Fibroblast of villous mesenchyme (primary cell): ENCODE measurements around the gene VOPP1. TPM values are rescaled to one million over a fixed set of nuclear protein-coding genes. Genes with fewer than 3 reads are reported as not detected.

Experiments used
- DNase-seq: peaks from one replicate; pipeline ENCODE4 v3.0.0-alpha.2; 2010; ENCODE audit warnings: low read depth
- H3K4me3 ChIP-seq: 2 replicates; pipeline ENCODE4 v1.5.1; 2011; ENCODE audit warnings: low read depth, mild to moderate bottlenecking, low read length
- CTCF ChIP-seq: IDR thresholded peaks from 2 replicates; pipeline ENCODE4 v1.5.1; 2012; ENCODE audit warnings: low read depth, mild to moderate bottlenecking, low read length; ENCODE audit not compliant: insufficient read depth
- total RNA-seq: library from RNA; depleted of rRNA; stranded (reverse); fragments of >200 nt; gene quantifications from 2 replicates; pipeline ENCODE4 v1.2.3, GENCODE V29; 2012

VOPP1 gene
- total RNA-seq, 1 donor = 81.2 TPM

GRCh38 chr7:55463686-55464262 is 108.5 kb downstream of the VOPP1 start:
- no peak for TF ChIP-seq CTCF
- no peak for DNase-seq
- H3K4me3 ChIP-seq = no peak overlapping the region

DNA sequence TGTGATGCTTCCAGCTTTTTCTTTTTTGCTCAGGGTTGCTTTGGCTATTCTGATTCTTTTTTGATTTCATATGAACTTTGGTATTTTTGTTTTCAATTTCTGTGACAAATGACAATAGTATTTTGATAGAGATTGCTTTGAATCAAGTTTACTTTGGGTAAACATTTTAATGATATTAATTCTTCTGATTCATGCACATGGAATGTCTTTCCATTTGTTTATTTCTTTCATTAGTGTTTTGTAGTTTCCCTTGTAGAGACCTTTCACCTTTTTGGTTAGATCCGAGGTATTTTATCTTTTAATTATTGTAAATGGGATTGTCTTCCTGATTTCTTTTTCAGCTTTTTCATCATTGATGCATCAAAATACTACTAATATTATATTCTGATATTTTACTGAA is 114.0 kb downstream of the VOPP1 start:
- no peak for TF ChIP-seq CTCF
- H3K4me3 ChIP-seq = no peak overlapping the region
- peak; percentile 11 for DNase-seq

GRCh38 chr7:55457801-55458200 is 114.5 kb downstream of the VOPP1 start:
- no peak for TF ChIP-seq CTCF
- peak; percentile 32 for DNase-seq
- H3K4me3 ChIP-seq = no peak overlapping the region

- DNase-seq = no peak
- TF ChIP-seq CTCF = no peak
- no peak overlapping the region for H3K4me3 ChIP-seq
Measured at GRCh38 chr7:55452971-55453370, 119.3 kb downstream of the VOPP1 start.

- H3K4me3 ChIP-seq = no peak overlapping the region
- TF ChIP-seq CTCF = no peak
- no peak for DNase-seq
Measured at GRCh38 chr7:55449992-55450535, 122.2 kb downstream of the VOPP1 start.

DNA sequence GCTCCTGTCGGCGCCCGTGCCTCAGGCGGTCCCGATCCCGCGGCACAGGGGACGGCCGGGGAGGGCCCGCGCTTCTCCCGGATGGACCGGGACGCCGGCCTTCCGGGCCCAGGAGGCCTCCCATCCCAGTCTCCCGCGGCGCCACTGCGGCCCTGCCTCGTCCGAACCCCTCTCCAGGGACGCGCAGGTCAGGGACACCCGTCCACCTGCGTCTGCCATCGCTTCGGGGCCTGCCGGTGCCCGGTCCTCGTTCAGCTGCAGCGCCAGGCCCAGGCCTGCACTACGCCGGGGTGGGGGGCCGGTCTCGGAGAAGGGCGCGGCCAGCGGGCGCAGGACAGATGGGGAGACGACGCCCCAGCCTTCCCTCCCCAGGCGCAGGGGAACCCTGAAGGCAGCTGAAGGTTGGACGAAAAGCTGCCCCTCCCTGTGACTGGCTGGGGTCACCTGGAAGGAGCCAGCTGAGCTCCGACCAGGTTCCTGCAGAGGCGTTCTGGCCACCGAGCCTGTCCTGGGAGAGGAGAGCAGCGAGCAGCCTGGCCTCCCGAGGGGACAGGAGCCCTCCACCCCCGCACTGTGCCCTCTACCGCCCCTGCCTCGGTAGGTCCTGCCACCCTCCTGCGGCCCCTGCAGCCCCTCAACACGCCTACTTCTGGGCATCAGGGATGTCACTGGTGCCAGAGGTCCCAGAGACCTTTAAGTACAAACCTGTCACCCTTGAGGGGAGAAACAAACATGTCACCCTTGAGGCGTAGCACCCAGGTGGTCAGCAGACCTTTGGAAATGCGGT is 122.9 kb downstream of the VOPP1 start:
- no peak overlapping the region for H3K4me3 ChIP-seq
- DNase-seq = no peak
- TF ChIP-seq CTCF = no peak
